IPS-11a (cell line): ENCODE results near the gene RAX2.
"Not testable (repeated sequence)": the region's sequence is repeated elsewhere in the genome, so short reads cannot be mapped to it uniquely, and the experiment has no call there.

Source experiments
- H3K4me3 ChIP-seq: one replicate; pipeline ENCODE4 v1.5.1; 2013; ENCODE audit warnings: low read depth, low read length, control low read depth

The RAX2 gene

GRCh38 chr19:3771906-3772455 is at the start of gene RAX2:
RAX2 (minus strand) TSS chr19:3772228; CDS start chr19:3771742, 486 bp downstream.
- no peak within 1 kb of the TSS for H3K4me3 ChIP-seq

- no peak overlapping the region for H3K4me3 ChIP-seq
These were observed 49.1 kb upstream of the RAX2 start for GRCh38 chr19:3821156-3821555.

- H3K4me3 ChIP-seq, result no peak overlapping the region
These were observed 48.0 kb upstream of the RAX2 start for GRCh38 chr19:3819989-3820388.

GRCh38 chr19:3818918-3819317 is 46.9 kb upstream of the RAX2 start:
- H3K4me3 ChIP-seq, result no peak overlapping the region

GRCh38 chr19:3818466-3818865 is 46.4 kb upstream of the RAX2 start:
- no peak overlapping the region for H3K4me3 ChIP-seq

- H3K4me3 ChIP-seq, result no peak overlapping the region
These were observed 45.7 kb upstream of the RAX2 start for GRCh38 chr19:3817761-3818160.

- H3K4me3 ChIP-seq, result no peak overlapping the region
These were observed 44.7 kb upstream of the RAX2 start for GRCh38 chr19:3816566-3817218.

- H3K4me3 ChIP-seq, result not testable (repeated sequence)
These were observed 44.1 kb upstream of the RAX2 start for GRCh38 chr19:3816148-3816547.

GRCh38 chr19:3814648-3815047 is 42.6 kb upstream of the RAX2 start:
- no peak overlapping the region for H3K4me3 ChIP-seq

- H3K4me3 ChIP-seq, result no peak overlapping the region
These were observed 41.7 kb upstream of the RAX2 start for GRCh38 chr19:3813473-3814392.

- no peak overlapping the region for H3K4me3 ChIP-seq
These were observed 38.8 kb upstream of the RAX2 start for GRCh38 chr19:3810708-3811355.

- no peak overlapping the region for H3K4me3 ChIP-seq
These were observed 38.1 kb upstream of the RAX2 start for GRCh38 chr19:3809881-3810707.

- no peak overlapping the region for H3K4me3 ChIP-seq
These were observed 36.6 kb upstream of the RAX2 start for GRCh38 chr19:3808420-3809143.

- H3K4me3 ChIP-seq, result no peak overlapping the region
These were observed 35.7 kb upstream of the RAX2 start for GRCh38 chr19:3807574-3808354.

- no peak overlapping the region for H3K4me3 ChIP-seq
These were observed 35.1 kb upstream of the RAX2 start for GRCh38 chr19:3807131-3807480.

GRCh38 chr19:3805859-3806258 is 33.8 kb upstream of the RAX2 start:
- no peak overlapping the region for H3K4me3 ChIP-seq

- H3K4me3 ChIP-seq, result no peak overlapping the region
These were observed 32.4 kb upstream of the RAX2 start for GRCh38 chr19:3804429-3804828.

- H3K4me3 ChIP-seq, result no peak overlapping the region
These were observed 32.0 kb upstream of the RAX2 start for GRCh38 chr19:3803986-3804385.
